A549 (cell line): Measurements from ENCODE around the gene SYNPR.

Experiments
- CHD4 ChIP-seq: fragments of 200-600 bp; sonication (generic); IDR thresholded peaks from 2 replicates; pipeline ENCODE4 v1.6.1; 2016; ENCODE audit warnings: antibody characterized with exemption, mild to moderate bottlenecking, borderline replicate concordance
- EP300 ChIP-seq, 2 experiments: fragments of >200 bp; sonication (Bioruptor Twin); formaldehyde crosslinking; IDR thresholded peaks; 2 replicates in 1 of 2; 3 replicates in 1 of 2; pipeline ENCODE4 v1.6.1; 2016 to 2017
- FOXS1 ChIP-seq: fragments of 250-450 bp; sonication (Bioruptor Pico); IDR thresholded peaks from 2 replicates; pipeline ENCODE4 v1.5.0; 2020; ENCODE audit warnings: mild to moderate bottlenecking, moderate library complexity
- POLR2A ChIP-seq: IDR thresholded peaks from 2 replicates; pipeline ENCODE4 v1.6.1; 2012; ENCODE audit warnings: mild to moderate bottlenecking, low read length
- POLR2AphosphoS2 ChIP-seq: conservative IDR thresholded peaks from 2 replicates; pipeline ENCODE4 v1.6.1; 2012; ENCODE audit warnings: low read length, improper control_type of control experiment, inconsistent platforms
- RNF2 ChIP-seq: fragments of 200-600 bp; sonication (generic); IDR thresholded peaks from 2 replicates; pipeline ENCODE4 v1.6.1; 2016; ENCODE audit warnings: low read depth, mild to moderate bottlenecking, antibody characterized with exemption, moderate library complexity, borderline replicate concordance
- SMC3 ChIP-seq: fragments of >200 bp; sonication (Bioruptor Twin); formaldehyde crosslinking; IDR thresholded peaks from 3 replicates; pipeline ENCODE4 v1.6.1; 2018; ENCODE audit warnings: inconsistent platforms
- ZFP36 ChIP-seq: fragments of 450-650 bp; IDR thresholded peaks from 2 replicates; pipeline ENCODE4 v1.6.1; 2014; ENCODE audit warnings: borderline replicate concordance; ENCODE audit not compliant: partially characterized antibody
- TF ChIP-seq, protein P1 (sequence below): IDR thresholded peaks from 2 replicates; pipeline ENCODE4 v1.6.1; 2012
- TF ChIP-seq, protein P2 (sequence below): fragments of >200 bp; sonication (Bioruptor Twin); formaldehyde crosslinking; IDR thresholded peaks from 3 replicates; pipeline ENCODE4 v1.5.1; 2016
- TF ChIP-seq, protein P3 (sequence below): fragments of 250-450 bp; sonication (Bioruptor Pico); IDR thresholded peaks from 2 replicates; pipeline ENCODE4 v1.5.0; 2020; ENCODE audit warnings: low read depth, mild to moderate bottlenecking, moderate library complexity

DNA sequence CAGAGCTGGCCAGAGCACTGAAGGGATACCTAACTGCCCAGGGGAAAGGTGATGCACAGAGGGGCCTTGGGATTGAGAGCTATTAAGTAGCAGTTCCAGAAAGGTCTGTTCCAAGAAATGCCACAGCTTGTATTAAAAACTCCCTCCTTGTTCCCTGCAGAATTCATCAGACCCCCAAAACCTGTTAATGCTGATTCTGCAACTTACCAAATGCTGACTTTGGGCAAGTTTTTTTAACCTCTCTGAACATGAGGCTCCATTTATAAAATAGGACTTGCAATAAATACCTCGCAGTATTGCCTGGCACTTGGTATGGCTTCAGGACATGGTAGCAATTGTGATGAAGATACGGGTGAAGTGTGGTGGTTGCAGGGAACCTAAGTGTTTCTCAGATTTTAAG lies 30.1 kb upstream of the SYNPR start:
- TF ChIP-seq POLR2A (no peak), ZFP36 (no peak), RNF2 (no peak), POLR2AphosphoS2 (no peak), EP300 (IDR thresholded peaks at IDR 0.05) (no peak), SMC3 (no peak), CHD4 (no peak), FOXS1 (CRISPR knock-in tag) (no peak)
- TF ChIP-seq, protein P1, sequence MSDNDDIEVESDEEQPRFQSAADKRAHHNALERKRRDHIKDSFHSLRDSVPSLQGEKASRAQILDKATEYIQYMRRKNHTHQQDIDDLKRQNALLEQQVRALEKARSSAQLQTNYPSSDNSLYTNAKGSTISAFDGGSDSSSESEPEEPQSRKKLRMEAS = no peak
- TF ChIP-seq, protein P2, sequence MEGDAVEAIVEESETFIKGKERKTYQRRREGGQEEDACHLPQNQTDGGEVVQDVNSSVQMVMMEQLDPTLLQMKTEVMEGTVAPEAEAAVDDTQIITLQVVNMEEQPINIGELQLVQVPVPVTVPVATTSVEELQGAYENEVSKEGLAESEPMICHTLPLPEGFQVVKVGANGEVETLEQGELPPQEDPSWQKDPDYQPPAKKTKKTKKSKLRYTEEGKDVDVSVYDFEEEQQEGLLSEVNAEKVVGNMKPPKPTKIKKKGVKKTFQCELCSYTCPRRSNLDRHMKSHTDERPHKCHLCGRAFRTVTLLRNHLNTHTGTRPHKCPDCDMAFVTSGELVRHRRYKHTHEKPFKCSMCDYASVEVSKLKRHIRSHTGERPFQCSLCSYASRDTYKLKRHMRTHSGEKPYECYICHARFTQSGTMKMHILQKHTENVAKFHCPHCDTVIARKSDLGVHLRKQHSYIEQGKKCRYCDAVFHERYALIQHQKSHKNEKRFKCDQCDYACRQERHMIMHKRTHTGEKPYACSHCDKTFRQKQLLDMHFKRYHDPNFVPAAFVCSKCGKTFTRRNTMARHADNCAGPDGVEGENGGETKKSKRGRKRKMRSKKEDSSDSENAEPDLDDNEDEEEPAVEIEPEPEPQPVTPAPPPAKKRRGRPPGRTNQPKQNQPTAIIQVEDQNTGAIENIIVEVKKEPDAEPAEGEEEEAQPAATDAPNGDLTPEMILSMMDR = no peak
- TF ChIP-seq, protein P3, sequence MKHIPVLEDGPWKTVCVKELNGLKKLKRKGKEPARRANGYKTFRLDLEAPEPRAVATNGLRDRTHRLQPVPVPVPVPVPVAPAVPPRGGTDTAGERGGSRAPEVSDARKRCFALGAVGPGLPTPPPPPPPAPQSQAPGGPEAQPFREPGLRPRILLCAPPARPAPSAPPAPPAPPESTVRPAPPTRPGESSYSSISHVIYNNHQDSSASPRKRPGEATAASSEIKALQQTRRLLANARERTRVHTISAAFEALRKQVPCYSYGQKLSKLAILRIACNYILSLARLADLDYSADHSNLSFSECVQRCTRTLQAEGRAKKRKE (CRISPR knock-in tag) = no peak
